Measurements from ENCODE around the gene LAGE3.

DNA sequence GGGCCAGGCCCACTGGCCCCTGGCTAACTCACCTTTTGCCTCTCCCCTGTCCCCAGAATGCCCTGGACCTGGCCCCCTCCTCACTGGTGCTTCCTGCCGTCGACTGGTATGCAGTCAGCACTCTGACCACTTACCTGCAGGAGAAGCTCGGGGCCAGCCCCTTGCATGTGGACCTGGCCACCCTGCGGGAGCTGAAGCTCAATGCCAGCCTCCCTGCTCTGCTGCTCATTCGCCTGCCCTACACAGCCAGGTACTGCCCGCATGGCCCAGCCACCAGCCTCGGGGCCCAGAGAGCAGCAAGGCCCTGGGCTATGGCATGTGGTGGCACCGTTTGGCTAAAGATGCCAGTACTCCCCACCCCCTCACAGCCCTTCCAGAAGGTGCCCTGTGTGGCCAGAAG is 46.9 kb downstream of the LAGE3 start:
- TF ChIP-seq ZBTB21 (tag by site-specific recombination; IDR thresholded peaks at IDR 0.05), result no peak
- TF ChIP-seq, protein P1, sequence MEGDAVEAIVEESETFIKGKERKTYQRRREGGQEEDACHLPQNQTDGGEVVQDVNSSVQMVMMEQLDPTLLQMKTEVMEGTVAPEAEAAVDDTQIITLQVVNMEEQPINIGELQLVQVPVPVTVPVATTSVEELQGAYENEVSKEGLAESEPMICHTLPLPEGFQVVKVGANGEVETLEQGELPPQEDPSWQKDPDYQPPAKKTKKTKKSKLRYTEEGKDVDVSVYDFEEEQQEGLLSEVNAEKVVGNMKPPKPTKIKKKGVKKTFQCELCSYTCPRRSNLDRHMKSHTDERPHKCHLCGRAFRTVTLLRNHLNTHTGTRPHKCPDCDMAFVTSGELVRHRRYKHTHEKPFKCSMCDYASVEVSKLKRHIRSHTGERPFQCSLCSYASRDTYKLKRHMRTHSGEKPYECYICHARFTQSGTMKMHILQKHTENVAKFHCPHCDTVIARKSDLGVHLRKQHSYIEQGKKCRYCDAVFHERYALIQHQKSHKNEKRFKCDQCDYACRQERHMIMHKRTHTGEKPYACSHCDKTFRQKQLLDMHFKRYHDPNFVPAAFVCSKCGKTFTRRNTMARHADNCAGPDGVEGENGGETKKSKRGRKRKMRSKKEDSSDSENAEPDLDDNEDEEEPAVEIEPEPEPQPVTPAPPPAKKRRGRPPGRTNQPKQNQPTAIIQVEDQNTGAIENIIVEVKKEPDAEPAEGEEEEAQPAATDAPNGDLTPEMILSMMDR (tag by site-specific recombination; IDR thresholded peaks at IDR 0.05), result no peak
- no peak for TF ChIP-seq ZNF140 (tag by site-specific recombination; IDR thresholded peaks at IDR 0.05)
- no peak for TF ChIP-seq ZNF449 (tag by site-specific recombination; IDR thresholded peaks at IDR 0.05)
- no peak for TF ChIP-seq ZNF223 (tag by site-specific recombination; IDR thresholded peaks at IDR 0.05)
- TF ChIP-seq, protein P2, sequence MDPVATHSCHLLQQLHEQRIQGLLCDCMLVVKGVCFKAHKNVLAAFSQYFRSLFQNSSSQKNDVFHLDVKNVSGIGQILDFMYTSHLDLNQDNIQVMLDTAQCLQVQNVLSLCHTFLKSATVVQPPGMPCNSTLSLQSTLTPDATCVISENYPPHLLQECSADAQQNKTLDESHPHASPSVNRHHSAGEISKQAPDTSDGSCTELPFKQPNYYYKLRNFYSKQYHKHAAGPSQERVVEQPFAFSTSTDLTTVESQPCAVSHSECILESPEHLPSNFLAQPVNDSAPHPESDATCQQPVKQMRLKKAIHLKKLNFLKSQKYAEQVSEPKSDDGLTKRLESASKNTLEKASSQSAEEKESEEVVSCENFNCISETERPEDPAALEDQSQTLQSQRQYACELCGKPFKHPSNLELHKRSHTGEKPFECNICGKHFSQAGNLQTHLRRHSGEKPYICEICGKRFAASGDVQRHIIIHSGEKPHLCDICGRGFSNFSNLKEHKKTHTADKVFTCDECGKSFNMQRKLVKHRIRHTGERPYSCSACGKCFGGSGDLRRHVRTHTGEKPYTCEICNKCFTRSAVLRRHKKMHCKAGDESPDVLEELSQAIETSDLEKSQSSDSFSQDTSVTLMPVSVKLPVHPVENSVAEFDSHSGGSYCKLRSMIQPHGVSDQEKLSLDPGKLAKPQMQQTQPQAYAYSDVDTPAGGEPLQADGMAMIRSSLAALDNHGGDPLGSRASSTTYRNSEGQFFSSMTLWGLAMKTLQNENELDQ (tag by site-specific recombination; IDR thresholded peaks at IDR 0.05; ENCODE audit: low read depth), result no peak

Measured in HEK293 (cell line).